Measurements from ENCODE around the gene CER1.

CER1 gene, protein sequence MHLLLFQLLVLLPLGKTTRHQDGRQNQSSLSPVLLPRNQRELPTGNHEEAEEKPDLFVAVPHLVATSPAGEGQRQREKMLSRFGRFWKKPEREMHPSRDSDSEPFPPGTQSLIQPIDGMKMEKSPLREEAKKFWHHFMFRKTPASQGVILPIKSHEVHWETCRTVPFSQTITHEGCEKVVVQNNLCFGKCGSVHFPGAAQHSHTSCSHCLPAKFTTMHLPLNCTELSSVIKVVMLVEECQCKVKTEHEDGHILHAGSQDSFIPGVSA

DNA sequence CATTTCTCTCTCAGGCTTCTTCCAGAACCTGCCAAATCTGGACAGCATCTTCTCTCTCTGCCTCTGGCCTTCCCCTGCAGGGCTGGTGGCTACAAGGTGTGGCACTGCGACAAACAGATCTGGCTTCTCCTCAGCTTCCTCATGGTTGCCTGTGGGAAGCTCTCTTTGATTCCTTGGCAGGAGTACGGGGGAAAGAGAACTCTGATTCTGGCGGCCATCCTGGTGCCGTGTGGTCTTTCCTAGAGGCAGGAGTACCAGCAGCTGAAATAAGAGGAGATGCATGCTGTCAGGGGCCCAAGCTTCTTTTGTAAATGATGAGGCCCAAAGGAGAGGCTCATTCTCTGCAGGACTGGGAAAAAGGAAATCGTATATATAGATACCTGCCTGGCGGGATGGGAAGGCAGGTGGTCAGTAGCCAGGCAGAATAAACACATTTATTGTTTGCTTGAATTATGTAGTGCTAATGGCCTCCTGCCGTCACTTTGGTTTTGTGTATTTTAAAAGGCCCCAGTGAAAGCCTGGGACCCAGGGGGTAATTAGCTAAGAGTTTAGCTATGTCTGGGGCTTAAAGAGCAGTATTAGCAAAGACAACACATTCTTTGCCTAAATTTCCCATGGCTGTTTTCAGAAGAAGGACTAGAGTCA is at the start of gene CER1:
Gene CER1, minus strand, starts transcription at position 343 of the 645 bp plus-strand sequence. Its CDS starts 61 bp downstream, at position 282.
- peak; percentile 68 for DNase-seq (ENCODE audit: low spot score)

- DNase-seq (ENCODE audit: low spot score): no peak
Observed at GRCh38 chr9:14770592-14770991, 48.1 kb upstream of the CER1 start.

- DNase-seq (ENCODE audit: low spot score): peak; percentile 77
Observed at GRCh38 chr9:14769230-14769571, 46.7 kb upstream of the CER1 start.

GRCh38 chr9:14768405-14769229 is 46.1 kb upstream of the CER1 start:
- peak; percentile 80 for DNase-seq (ENCODE audit: low spot score)

- DNase-seq (ENCODE audit: low spot score): no peak
Observed at GRCh38 chr9:14766299-14766698, 43.8 kb upstream of the CER1 start.

GRCh38 chr9:14761584-14761983 is 39.1 kb upstream of the CER1 start:
- DNase-seq (ENCODE audit: low spot score): no peak

DNA sequence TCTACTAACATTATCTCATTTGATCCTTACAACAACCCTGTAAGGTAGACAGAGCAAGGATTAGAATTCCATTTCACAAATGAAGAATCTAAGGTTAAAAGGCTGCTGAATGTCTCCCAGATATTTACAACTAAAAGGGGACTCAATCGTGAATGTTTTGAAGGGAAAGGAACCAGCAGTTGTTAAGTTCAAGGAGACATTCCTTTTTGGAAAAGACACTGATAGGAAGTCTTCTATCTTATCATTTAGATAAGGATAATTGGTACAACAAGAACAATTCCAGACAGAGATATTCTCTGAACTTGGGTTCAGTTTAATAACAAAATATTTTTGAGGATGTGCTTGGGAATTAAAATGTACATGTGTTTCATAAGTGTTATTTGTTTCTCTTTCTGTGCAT is 37.5 kb upstream of the CER1 start:
- no peak for DNase-seq (ENCODE audit: low spot score)

DNA sequence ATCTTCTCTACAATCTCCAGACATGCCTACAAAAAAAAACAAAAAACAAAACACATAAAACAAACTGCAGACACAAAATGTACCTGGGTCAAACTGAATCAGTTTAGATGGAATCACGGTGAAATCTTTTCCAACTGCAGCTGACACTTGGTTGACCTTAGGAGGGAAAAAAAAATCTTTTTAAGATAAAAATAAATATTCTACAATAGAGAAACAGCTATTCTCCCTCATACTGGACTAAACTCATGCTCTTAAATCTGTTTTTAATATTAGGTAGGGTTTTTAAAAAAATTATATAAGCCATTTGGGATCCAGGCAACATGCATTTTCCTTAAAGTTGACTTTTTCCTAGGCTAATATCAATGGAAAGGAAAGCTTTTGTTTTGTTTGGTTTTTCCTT is 33.8 kb upstream of the CER1 start:
- DNase-seq (ENCODE audit: low spot score): no peak

- DNase-seq (ENCODE audit: low spot score): no peak
Observed at GRCh38 chr9:14752871-14753270, 30.3 kb upstream of the CER1 start.

DNA sequence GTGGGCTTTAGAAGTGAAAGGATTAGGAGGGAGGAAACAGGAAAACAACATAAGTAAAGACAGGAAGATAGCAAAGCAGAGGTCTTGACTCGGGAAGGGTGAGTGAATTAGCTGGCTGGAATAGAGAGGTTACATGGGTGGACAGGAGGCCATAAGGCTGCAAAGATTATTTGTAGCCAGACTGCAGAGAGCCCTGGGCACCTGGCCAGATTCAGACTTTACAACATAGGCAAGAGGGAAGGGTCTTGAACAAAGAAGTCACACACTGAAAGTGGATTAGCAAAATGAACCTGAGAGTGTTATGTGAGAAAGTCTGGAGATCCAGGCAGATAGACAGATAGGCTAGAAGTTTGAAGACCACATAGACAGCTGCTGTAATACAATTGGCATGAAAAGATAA is 29.7 kb upstream of the CER1 start:
- peak; percentile 39 for DNase-seq (ENCODE audit: low spot score)

GRCh38 chr9:14750821-14751220 is 28.3 kb upstream of the CER1 start:
- no peak for DNase-seq (ENCODE audit: low spot score)

- peak; percentile 28 for DNase-seq (ENCODE audit: low spot score)
Observed at GRCh38 chr9:14749741-14750211, 27.2 kb upstream of the CER1 start.

- DNase-seq (ENCODE audit: low spot score): no peak
Observed at GRCh38 chr9:14748373-14748772, 25.8 kb upstream of the CER1 start.

- DNase-seq (ENCODE audit: low spot score): no peak
Observed at GRCh38 chr9:14747111-14747510, 24.6 kb upstream of the CER1 start.

GRCh38 chr9:14746626-14747025 is 24.1 kb upstream of the CER1 start:
- no peak for DNase-seq (ENCODE audit: low spot score)

DNA sequence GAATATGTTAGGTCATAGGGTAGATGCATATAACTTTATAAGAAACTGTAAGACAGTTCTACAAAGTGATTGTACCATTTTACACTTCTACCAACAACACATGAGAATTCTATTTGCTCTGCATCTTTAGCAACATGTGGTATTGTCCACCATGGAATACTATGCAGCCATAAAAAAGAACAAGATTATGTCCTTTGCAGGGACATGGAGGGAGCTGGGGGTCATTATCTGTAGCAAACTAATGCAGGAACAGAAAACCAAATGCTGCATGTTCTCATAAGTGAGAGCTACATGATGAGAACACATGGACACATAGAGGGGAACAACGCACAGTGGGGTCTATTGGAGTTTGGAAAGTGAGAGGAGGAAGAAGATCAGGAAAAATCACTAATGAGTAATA is 22.2 kb upstream of the CER1 start:
- no peak for DNase-seq (ENCODE audit: low spot score)

DNA sequence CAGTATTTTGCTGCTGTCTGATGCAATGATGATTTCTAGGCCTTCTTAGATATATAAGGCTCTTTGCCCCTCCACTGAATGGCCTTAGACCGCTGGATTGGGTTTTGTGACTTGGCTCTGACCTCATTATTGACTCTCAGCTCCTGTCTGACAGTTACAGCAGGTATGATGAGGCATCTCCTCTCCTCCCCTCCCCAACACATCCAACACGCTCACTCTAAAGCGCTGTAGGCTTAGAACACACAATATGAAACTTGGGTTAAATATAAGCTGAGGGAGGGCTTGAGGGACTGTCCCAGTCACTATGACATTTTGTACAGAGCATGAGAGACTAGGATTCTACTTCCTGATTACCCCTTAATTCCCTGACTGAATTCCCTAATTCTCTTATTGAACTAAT is 18.8 kb upstream of the CER1 start:
- no peak for DNase-seq (ENCODE audit: low spot score)

- no peak for DNase-seq (ENCODE audit: low spot score)
Observed at GRCh38 chr9:14733133-14733532, 10.6 kb upstream of the CER1 start.

- DNase-seq (ENCODE audit: low spot score): no peak
Observed at GRCh38 chr9:14731294-14731981, 8.9 kb upstream of the CER1 start.

DNA sequence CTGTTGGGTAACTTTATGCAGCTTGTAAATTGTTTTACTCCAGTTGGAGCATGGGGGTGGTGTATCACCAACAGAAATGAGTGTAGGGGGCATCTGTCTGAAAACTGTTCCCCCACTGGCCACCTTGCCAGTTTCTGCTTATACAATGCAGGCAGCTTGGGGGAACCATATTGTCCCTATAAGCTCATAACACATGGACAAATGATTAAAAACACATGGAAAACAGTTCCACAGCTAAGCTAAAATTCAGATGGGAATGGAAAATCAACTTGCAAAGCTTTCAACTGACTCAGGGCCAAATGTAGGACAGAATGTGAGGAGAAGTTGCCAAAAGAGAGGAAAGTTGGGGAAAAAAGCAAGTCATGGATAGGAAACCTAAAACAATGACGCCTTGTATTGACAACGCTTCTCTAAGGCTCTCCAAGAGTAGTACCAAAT is 7.9 kb upstream of the CER1 start:
- DNase-seq (ENCODE audit: low spot score): no peak

DNA sequence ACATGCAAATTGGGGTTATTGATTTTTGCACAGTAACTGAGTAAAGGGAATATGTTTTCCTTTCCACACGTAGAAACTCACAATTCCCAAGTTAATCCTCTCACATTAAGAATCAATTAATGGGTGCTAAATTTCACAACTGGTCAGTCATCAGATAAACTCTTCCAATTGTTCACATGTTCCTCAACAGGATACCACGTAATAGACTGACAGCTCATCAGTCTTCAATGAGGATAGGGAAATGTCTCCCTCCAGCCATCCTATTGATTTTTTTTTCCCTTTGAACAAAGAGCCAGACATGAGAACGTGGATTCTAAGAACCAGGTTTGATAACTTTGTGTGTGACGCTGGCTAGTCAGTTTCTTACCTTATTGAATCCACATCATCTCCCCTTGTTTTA is 768 bp upstream of the CER1 start:
- DNase-seq (ENCODE audit: low spot score): no peak

DNA sequence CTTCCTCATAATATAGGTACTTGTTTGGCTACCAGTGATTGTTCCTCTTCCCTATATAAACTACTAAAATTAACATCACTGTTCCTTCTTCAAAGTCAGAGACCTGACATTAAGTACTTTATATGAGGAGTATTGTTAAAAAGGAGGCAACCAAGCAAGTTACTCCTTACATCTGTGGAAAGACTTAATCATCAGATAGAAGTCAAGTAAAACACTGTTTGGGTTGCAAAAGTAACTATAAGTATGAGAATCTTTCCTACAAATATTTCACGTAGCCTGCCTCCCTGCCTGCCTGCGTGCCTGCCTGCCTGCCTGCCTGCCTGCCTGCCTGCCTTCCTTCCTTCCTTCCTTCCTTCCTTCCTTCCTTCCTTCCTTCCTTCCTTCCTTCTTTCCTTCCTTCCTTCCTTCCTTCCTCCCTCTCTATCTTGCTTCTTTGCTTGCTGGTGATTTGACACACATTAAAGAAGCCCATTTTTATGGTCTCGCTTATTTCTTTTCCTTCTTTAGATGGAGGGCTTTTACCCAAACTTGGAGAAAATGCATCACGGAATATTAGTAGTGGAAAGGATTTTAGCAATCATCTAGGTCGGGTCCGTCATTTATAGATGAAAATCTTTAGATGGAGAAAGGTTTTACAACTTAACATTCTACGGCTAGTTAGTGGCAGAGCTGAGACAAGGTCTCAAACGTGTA is 3.2 kb downstream of the CER1 start:
- DNase-seq (ENCODE audit: low spot score): no peak
